ENCODE results near the gene GALP.

GALP gene

GRCh38 chr19:56162258-56162657 is 13.6 kb upstream of the GALP start:
- Histone ChIP-seq H3K4me1 (ENCODE audit: low read length) (peaks cover 5% of the 10 kb centered on the region; the same call in 1 of the 2 replicates), H3K36me3 (replicated peaks; ENCODE audit: low read depth, low read length) (peaks cover 43% of the 10 kb centered on the region), H3K9me3 (ENCODE audit: insufficient read depth, low read length) (no peaks in the 10 kb centered on the region), H3K4me3 (ENCODE audit: low read length) (no peak overlapping the region), H3K27me3 (ENCODE audit: low read depth, low read length) (no peaks in the 10 kb centered on the region), H3K9ac (ENCODE audit: low read length) (no peak overlapping the region), H3K79me2 (ENCODE audit: low read length) (no peaks in the 10 kb centered on the region), H3K27ac (ENCODE audit: low read length) (no peak overlapping the region), H3K4me2 (ENCODE audit: low read length) (no peak overlapping the region), H4K20me1 (ENCODE audit: insufficient read depth, low read length) (no peaks in the 10 kb centered on the region), H2AFZ (ENCODE audit: low read depth, low read length) (no peak overlapping the region)
- no peak for TF ChIP-seq CTCF (IDR thresholded peaks at IDR 0.05; ENCODE audit: low read depth, low read length)
- TF ChIP-seq EZH2phosphoT487 (IDR thresholded peaks at IDR 0.05; ENCODE audit: low read depth): no peak

- TF ChIP-seq EZH2phosphoT487 (IDR thresholded peaks at IDR 0.05; ENCODE audit: low read depth) (no peak), CTCF (IDR thresholded peaks at IDR 0.05; ENCODE audit: low read depth, low read length) (no peak)
- H3K27me3 ChIP-seq (ENCODE audit: low read depth, low read length): no peaks in the 10 kb centered on the region
- peaks cover 5% of the 10 kb centered on the region; the same call in 1 of the 2 replicates for H3K4me1 ChIP-seq (ENCODE audit: low read length)
- H3K4me2 ChIP-seq (ENCODE audit: low read length): no peak overlapping the region
- H3K27ac ChIP-seq (ENCODE audit: low read length): no peak overlapping the region
- no peaks in the 10 kb centered on the region for H3K79me2 ChIP-seq (ENCODE audit: low read length)
- no peak overlapping the region for H3K9ac ChIP-seq (ENCODE audit: low read length)
- H3K36me3 ChIP-seq (replicated peaks; ENCODE audit: low read depth, low read length): peaks cover 36% of the 10 kb centered on the region
- no peak overlapping the region for H2AFZ ChIP-seq (ENCODE audit: low read depth, low read length)
- H3K4me3 ChIP-seq (ENCODE audit: low read length): no peak overlapping the region
- no peaks in the 10 kb centered on the region for H3K9me3 ChIP-seq (ENCODE audit: insufficient read depth, low read length)
- no peaks in the 10 kb centered on the region for H4K20me1 ChIP-seq (ENCODE audit: insufficient read depth, low read length)
Measured at GRCh38 chr19:56163097-56163496, 12.7 kb upstream of the GALP start.

GRCh38 chr19:56167064-56167578 is 8.7 kb upstream of the GALP start:
- Histone ChIP-seq H3K79me2 (ENCODE audit: low read length) (no peaks in the 10 kb centered on the region), H3K9ac (ENCODE audit: low read length) (no peak overlapping the region), H3K4me3 (ENCODE audit: low read length) (no peak overlapping the region), H3K4me2 (ENCODE audit: low read length) (no peak overlapping the region), H3K36me3 (replicated peaks; ENCODE audit: low read depth, low read length) (peaks cover 4% of the 10 kb centered on the region), H2AFZ (ENCODE audit: low read depth, low read length) (no peak overlapping the region), H3K4me1 (ENCODE audit: low read length) (peaks cover 9% of the 10 kb centered on the region), H3K27me3 (ENCODE audit: low read depth, low read length) (peaks cover 5% of the 10 kb centered on the region; the same call in 1 of the 2 replicates), H3K27ac (ENCODE audit: low read length) (no peak overlapping the region), H3K9me3 (ENCODE audit: insufficient read depth, low read length) (no peaks in the 10 kb centered on the region), H4K20me1 (ENCODE audit: insufficient read depth, low read length) (no peaks in the 10 kb centered on the region)
- TF ChIP-seq CTCF (IDR thresholded peaks at IDR 0.05; ENCODE audit: low read depth, low read length) (no peak), EZH2phosphoT487 (IDR thresholded peaks at IDR 0.05; ENCODE audit: low read depth) (no peak)

GRCh38 chr19:56170261-56170660 is 5.5 kb upstream of the GALP start:
- Histone ChIP-seq H2AFZ (ENCODE audit: low read depth, low read length) (no peak overlapping the region), H3K4me2 (ENCODE audit: low read length) (no peak overlapping the region), H3K9ac (ENCODE audit: low read length) (no peak overlapping the region), H4K20me1 (ENCODE audit: insufficient read depth, low read length) (no peaks in the 10 kb centered on the region), H3K4me1 (ENCODE audit: low read length) (peaks cover 6% of the 10 kb centered on the region), H3K27me3 (ENCODE audit: low read depth, low read length) (peaks cover 11% of the 10 kb centered on the region; the same call in 1 of the 2 replicates), H3K27ac (ENCODE audit: low read length) (no peak overlapping the region), H3K79me2 (ENCODE audit: low read length) (no peaks in the 10 kb centered on the region), H3K9me3 (ENCODE audit: insufficient read depth, low read length) (no peaks in the 10 kb centered on the region), H3K4me3 (ENCODE audit: low read length) (no peak overlapping the region), H3K36me3 (replicated peaks; ENCODE audit: low read depth, low read length) (no peaks in the 10 kb centered on the region)
- no peak for TF ChIP-seq CTCF (IDR thresholded peaks at IDR 0.05; ENCODE audit: low read depth, low read length)
- no peak for TF ChIP-seq EZH2phosphoT487 (IDR thresholded peaks at IDR 0.05; ENCODE audit: low read depth)
